Esophagus muscularis mucosa (tissue), 4 donors: ENCODE measurements around the gene CUBN.

Experiments
- CTCF ChIP-seq, 3 experiments: fragments of 200-600 bp in 2 of 3; fragments of 450-650 bp in 1 of 3; sonication (generic) in 2 of 3; IDR thresholded peaks; one replicate each; pipeline ENCODE4 v1.5.1; 2017 to 2019; ENCODE audit warnings: antibody characterized with exemption in 3 of 3, mild to moderate bottlenecking in 2 of 3, moderate library complexity in 1 of 3
- EP300 ChIP-seq: sonication (generic); formaldehyde crosslinking; IDR thresholded peaks from one replicate; pipeline ENCODE4 v1.6.1; 2017; ENCODE audit warnings: antibody characterized with exemption
- POLR2A ChIP-seq: fragments of 450-650 bp; IDR thresholded peaks from one replicate; pipeline ENCODE4 v1.6.1; 2017; ENCODE audit warnings: antibody characterized with exemption, moderate library complexity, mild to moderate bottlenecking, low read depth
- POLR2AphosphoS5 ChIP-seq, 2 donors: sonication (generic); formaldehyde crosslinking; IDR thresholded peaks; one replicate each; pipeline ENCODE4 v1.6.1; 2017; ENCODE audit warnings: antibody characterized with exemption in 2 of 2

GRCh38 chr10:16986406-16987205 lies 143.0 kb downstream of the CUBN start:
- TF ChIP-seq CTCF (IDR thresholded peaks at IDR 0.05) (no peak), EP300 (no peak), POLR2A (no peak), POLR2AphosphoS5 (IDR thresholded peaks at IDR 0.05) (no peak)
